ENCODE results near the gene HDHD5.

The HDHD5 gene

GRCh38 chr22:17107547-17107810 is 51.6 kb downstream of the HDHD5 start:
- no peaks in the 10 kb centered on the region for H3K27me3 ChIP-seq
- intact Hi-C loops (cut with DNase I; ENCODE audit: low total_unique reads), result no loop called here
- no peak overlapping the region for H3K4me3 ChIP-seq
- TF ChIP-seq, protein P1, sequence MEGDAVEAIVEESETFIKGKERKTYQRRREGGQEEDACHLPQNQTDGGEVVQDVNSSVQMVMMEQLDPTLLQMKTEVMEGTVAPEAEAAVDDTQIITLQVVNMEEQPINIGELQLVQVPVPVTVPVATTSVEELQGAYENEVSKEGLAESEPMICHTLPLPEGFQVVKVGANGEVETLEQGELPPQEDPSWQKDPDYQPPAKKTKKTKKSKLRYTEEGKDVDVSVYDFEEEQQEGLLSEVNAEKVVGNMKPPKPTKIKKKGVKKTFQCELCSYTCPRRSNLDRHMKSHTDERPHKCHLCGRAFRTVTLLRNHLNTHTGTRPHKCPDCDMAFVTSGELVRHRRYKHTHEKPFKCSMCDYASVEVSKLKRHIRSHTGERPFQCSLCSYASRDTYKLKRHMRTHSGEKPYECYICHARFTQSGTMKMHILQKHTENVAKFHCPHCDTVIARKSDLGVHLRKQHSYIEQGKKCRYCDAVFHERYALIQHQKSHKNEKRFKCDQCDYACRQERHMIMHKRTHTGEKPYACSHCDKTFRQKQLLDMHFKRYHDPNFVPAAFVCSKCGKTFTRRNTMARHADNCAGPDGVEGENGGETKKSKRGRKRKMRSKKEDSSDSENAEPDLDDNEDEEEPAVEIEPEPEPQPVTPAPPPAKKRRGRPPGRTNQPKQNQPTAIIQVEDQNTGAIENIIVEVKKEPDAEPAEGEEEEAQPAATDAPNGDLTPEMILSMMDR (IDR thresholded peaks at IDR 0.05), result no peak
- H3K27ac ChIP-seq, result no peak overlapping the region
- H3K9me3 ChIP-seq, result no peaks in the 10 kb centered on the region
- no peaks in the 10 kb centered on the region for H3K4me1 ChIP-seq
- peaks cover 23 to 73% (median 59%) of the 10 kb centered on the region in 3 donors for H3K36me3 ChIP-seq
- DNase-seq, result no peak

- Histone ChIP-seq H3K4me3 (no peak overlapping the region), H3K27ac (no peak overlapping the region), H3K27me3 (no peaks in the 10 kb centered on the region), H3K9me3 (no peaks in the 10 kb centered on the region), H3K4me1 (no peaks in the 10 kb centered on the region), H3K36me3 (peaks cover 28 to 78% (median 64%) of the 10 kb centered on the region in 3 donors)
- intact Hi-C loops (cut with DNase I; ENCODE audit: low total_unique reads), result no loop called here
- DNase-seq, result peak; percentile 46 to 64
- TF ChIP-seq, protein P1 (IDR thresholded peaks at IDR 0.05), result no peak
Measured at GRCh38 chr22:17106785-17107546, 52.1 kb downstream of the HDHD5 start.

DNA sequence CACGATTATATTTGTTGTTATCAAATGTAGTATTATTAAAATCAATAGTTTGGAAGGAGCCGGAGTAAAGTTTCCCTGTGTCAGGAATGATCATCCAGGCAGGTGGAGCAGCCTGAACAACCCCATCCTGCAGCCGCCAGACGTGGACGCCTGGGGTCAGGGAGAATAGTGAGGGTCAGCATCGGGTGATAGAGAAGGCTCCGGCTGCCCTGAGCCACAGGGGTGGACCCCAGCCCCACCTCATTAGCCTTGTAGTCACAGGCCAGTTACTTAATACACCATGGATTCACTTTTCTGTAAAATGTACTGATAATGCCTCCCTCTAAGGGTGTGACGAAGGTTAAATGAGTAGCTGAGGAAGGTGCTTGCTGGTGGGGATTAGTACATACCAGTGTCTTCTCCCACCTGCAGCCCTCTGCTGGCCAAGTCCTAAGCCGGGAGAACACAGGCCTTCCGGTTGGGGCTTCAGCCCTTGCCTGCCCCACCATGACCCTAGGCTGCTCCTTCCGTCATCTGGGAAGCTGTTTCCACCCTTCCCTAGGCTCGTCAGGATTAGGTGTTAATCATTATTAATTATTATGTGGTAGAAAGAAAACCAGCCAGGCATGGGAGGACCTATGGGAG is 52.8 kb downstream of the HDHD5 start:
- DNase-seq, result peak in 1 of 2 donors; percentile 55
- Histone ChIP-seq H3K9me3 (no peaks in the 10 kb centered on the region), H3K36me3 (peaks cover 34 to 85% (median 71%) of the 10 kb centered on the region in 3 donors), H3K27ac (no peak overlapping the region), H3K4me1 (no peaks in the 10 kb centered on the region), H3K4me3 (no peak overlapping the region), H3K27me3 (no peaks in the 10 kb centered on the region)
- intact Hi-C loops (cut with DNase I; ENCODE audit: low total_unique reads), result no loop called here
- TF ChIP-seq, protein P1 (IDR thresholded peaks at IDR 0.05), result no peak

DNA sequence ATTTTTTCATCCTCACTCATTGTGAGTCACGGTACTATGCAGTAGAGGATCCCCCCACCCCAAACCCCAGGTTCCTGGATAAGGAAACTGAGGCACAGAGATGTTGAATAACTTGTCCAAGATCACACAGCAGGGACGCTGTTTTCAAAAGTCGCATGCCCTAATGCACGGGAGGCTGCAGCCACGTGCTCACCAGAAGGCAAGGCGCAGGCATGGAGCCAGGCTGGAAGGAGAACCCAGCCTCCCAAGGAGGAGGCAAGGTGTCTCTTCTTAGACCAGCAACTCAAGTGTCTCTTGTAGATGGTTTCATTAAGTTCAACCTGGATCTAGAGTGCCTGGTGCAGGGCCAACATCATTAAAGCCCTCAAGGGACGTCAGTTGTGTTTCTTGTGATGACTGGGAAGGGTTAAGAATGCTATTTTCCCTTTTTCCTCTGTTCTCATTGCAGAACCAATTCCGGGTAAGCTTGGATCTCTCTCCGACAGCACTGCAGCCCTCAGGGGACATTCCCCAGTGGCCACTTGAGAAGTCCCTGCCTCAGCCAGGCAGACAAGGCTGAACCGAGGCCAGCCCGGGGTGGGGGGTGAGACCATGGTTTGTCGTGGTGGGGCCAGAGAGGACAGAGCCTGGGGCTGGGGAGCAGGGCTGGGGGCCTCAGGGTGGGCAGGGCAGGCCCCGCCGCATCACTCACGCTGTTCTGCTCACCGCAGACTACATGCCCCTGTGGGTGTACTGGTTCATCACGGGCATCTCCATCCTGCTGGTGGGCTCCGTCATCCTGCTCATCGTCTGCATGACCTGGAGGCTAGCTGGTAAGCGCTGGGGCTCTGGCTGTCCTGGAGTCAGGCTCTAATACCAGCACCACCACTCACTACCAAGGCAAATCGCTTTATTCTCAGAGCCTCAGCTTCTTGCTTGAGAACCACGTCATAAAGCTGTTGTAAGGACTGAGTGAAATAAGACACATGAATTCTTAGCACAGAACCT is 53.6 kb downstream of the HDHD5 start:
- no peaks in the 10 kb centered on the region for H3K4me1 ChIP-seq
- TF ChIP-seq, protein P1 (IDR thresholded peaks at IDR 0.05), result no peak
- intact Hi-C loops (cut with DNase I; ENCODE audit: low total_unique reads), result no loop called here
- H3K36me3 ChIP-seq, result peaks cover 40 to 93% (median 80%) of the 10 kb centered on the region in 3 donors
- no peak overlapping the region for H3K4me3 ChIP-seq
- H3K9me3 ChIP-seq, result no peaks in the 10 kb centered on the region
- no peak overlapping the region for H3K27ac ChIP-seq
- peak in 1 of 2 donors; percentile 58 for DNase-seq
- no peaks in the 10 kb centered on the region for H3K27me3 ChIP-seq

- H3K27me3 ChIP-seq, result no peaks in the 10 kb centered on the region
- no peak overlapping the region for H3K27ac ChIP-seq
- H3K9me3 ChIP-seq, result no peaks in the 10 kb centered on the region
- TF ChIP-seq, protein P1 (IDR thresholded peaks at IDR 0.05), result no peak
- intact Hi-C loops (cut with DNase I; ENCODE audit: low total_unique reads), result no loop called here
- no peak overlapping the region for H3K4me3 ChIP-seq
- peak in 1 of 2 donors; percentile 53 for DNase-seq
- no peaks in the 10 kb centered on the region for H3K4me1 ChIP-seq
- H3K36me3 ChIP-seq, result peaks cover 47 to 94% (median 81%) of the 10 kb centered on the region in 3 donors
Measured at GRCh38 chr22:17104336-17104935, 54.6 kb downstream of the HDHD5 start.

Data from tibial artery (tissue), 4 donors.